Subcutaneous adipose tissue (tissue), 4 donors: Measurements from ENCODE around the gene CRACR2A. TPM values are rescaled to one million over a fixed set of nuclear protein-coding genes. Genes with fewer than 3 reads are reported as not detected.

Source experiments
- CTCF ChIP-seq: fragments of 450-650 bp; IDR thresholded peaks from one replicate; pipeline ENCODE4 v1.5.1; 2016; ENCODE audit warnings: low read depth, mild to moderate bottlenecking, control low read depth, antibody characterized with exemption, moderate library complexity
- total RNA-seq, 4 donors: library from RNA; depleted of rRNA; stranded (reverse); fragments of >200 nt; gene quantifications; one replicate each; pipeline ENCODE4 v1.1.0, GENCODE V29; 2016

Gene CRACR2A
- 1 to 10 TPM; 3.8 to 6.8 (median 6.2) TPM for total RNA-seq

DNA sequence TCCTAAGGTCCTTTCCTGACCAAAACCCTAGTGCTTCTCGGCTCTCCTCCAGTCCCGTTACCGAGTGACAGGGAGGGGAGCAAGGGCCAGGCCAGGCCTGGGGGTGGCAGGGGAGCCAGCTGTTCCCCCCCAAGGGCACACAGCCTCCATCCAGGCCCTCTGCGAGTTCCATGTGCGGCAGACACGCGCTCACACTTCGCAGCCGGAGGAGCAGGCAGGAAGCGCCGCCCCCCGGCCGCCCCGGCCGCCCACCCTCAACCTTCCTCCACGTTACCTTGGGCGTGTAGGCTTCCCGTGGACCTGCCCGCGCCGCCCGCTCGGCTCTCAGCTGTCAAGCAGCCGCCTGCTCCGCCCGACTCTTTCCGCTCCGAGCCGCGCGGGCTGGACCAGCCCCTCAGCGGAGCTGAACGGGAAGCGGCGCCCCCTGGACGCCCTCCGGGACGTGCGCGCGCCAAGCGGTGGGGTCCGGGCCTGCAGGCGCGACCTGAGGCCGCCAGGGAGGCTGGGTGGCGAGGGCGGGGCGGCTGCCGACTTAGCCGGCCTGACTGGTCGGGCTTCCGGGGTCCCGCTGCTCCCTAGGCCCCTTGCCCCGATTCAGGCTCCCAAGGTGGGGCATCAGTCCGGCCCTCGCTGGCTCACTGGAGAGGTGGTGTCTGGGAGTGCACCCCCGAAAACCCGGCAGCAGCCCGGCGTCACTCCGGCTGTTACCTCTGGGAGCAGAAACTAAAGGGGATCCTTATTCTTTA lies at the start of gene CRACR2A:
CRACR2A (minus strand) TSS at position 369 of the 746 bp plus-strand sequence. CDS start 56,110 bp downstream, outside the sequence.
- no peak for TF ChIP-seq CTCF

DNA sequence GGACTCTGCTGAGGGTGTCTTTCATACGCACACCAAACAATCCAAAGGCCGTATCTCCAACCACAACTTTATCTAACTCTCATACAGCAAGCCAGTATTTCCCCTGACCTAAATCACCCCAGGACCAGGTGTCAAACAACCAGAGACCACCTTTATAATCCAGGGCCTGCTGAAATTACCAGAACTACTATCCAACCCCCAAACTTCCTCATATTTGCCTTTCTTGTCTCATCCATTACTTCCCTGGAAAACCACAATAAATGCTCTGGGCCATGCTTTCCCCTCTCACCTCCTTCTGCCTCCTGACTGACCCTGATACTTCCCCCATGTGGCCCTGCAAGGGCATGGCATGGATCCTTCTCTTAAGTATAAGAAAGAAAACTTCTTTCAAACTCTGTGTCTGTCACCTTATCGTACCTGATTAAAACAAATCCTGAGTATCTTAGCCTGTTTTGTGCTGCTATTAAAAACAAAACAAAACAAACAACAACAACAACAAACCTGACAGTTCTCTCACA lies 44.7 kb upstream of the CRACR2A start:
- no peak for TF ChIP-seq CTCF

GRCh38 chr12:3795492-3796133 lies 42.7 kb upstream of the CRACR2A start:
- no peak for TF ChIP-seq CTCF

DNA sequence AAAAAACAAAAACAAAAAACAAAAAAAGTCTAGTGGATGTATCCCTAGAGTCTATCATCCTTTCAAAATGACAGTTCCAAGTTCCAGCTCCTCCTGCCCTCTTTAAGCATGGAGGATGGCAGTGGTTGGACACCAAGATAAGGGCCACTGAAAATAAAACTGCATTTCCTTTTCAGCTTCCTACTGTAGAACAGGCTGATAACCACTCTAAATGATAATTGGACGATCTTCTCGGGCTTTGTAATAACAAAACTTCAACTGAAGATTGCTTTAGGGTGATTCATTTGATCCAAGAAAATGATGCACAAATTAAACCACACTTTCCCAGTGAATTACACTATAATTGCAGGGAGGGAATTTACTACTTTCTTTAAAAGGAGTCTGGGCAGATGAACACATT lies 42.2 kb upstream of the CRACR2A start:
- no peak for TF ChIP-seq CTCF

GRCh38 chr12:3792623-3793288 lies 39.8 kb upstream of the CRACR2A start:
- no peak for TF ChIP-seq CTCF

DNA sequence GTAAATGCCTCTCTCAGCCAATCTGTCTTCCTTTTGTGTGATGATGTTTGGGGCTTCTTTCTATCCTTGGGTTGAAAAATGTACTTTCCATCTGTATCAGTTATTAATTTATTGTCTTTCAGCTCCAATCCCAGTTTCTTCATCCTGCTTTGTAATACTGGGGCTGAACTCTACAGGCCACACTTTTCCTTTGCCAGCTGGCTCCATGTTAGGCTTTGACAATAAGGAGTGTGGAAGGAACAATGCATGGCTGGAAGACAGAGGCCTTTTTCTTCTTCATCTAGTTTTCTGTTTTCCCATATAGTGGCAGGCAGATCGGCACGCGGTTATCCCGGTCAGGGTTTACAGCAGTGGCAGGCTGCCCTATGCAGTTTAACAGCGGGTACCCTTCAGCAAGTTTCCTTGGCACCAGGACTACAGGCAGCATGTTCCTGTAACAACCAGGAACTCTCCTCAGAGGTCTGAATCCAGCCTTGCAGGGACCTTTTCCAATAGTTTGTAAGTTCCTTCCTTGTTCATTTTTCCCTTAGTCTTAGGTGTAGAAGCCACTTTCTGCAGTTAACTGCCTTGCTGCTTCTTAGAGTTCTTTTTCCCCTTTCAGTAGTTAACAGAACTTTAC lies 38.5 kb upstream of the CRACR2A start:
- TF ChIP-seq CTCF: no peak
